ENCODE measurements around the gene ADAMTS1. TPM values are rescaled to one million over a fixed set of nuclear protein-coding genes. Genes with fewer than 3 reads are reported as not detected.

Gene ADAMTS1
- total RNA-seq, 1 donor from 2014 or later, result 1.4 TPM

- DNase-seq (ENCODE audit: low read depth in 2 of 2), result no peak
These were observed 488 bp upstream of the ADAMTS1 start for GRCh38 chr21:26845759-26846035.

- DNase-seq (ENCODE audit: low read depth in 2 of 2), result peak; percentile 54 to 61
These were observed 747 bp downstream of the ADAMTS1 start for GRCh38 chr21:26844258-26845065.

- peak; percentile 26 to 39 for DNase-seq (ENCODE audit: low read depth in 2 of 2)
These were observed 1.3 kb downstream of the ADAMTS1 start for GRCh38 chr21:26843933-26844257.

- DNase-seq (ENCODE audit: low read depth in 2 of 2), result peak; percentile 69 to 95
These were observed 2.0 kb downstream of the ADAMTS1 start for GRCh38 chr21:26842974-26843932.

GRCh38 chr21:26842300-26842699 is 2.9 kb downstream of the ADAMTS1 start:
- DNase-seq (ENCODE audit: low read depth in 2 of 2), result peak in 1 of 2 donors; percentile 16

- DNase-seq (ENCODE audit: low read depth in 2 of 2), result peak; percentile 36 to 80
These were observed 4.3 kb downstream of the ADAMTS1 start for GRCh38 chr21:26840912-26841311.

- DNase-seq (ENCODE audit: low read depth in 2 of 2), result no peak
These were observed 5.0 kb downstream of the ADAMTS1 start for GRCh38 chr21:26840201-26840600.

GRCh38 chr21:26837539-26837938 is 7.7 kb downstream of the ADAMTS1 start:
- DNase-seq (ENCODE audit: low read depth in 2 of 2), result no peak

GRCh38 chr21:26836528-26836927 is 8.7 kb downstream of the ADAMTS1 start:
- no peak for DNase-seq (ENCODE audit: low read depth in 2 of 2)

- no peak for DNase-seq (ENCODE audit: low read depth in 2 of 2)
These were observed 9.4 kb downstream of the ADAMTS1 start for GRCh38 chr21:26835714-26836265.

- no peak for DNase-seq (ENCODE audit: low read depth in 2 of 2)
These were observed 10.0 kb downstream of the ADAMTS1 start for GRCh38 chr21:26835027-26835713.

GRCh38 chr21:26834181-26834905 is 10.9 kb downstream of the ADAMTS1 start:
- no peak for DNase-seq (ENCODE audit: low read depth in 2 of 2)

GRCh38 chr21:26833460-26833939 is 11.7 kb downstream of the ADAMTS1 start:
- no peak for DNase-seq (ENCODE audit: low read depth in 2 of 2)

- DNase-seq (ENCODE audit: low read depth in 2 of 2), result no peak
These were observed 12.2 kb downstream of the ADAMTS1 start for GRCh38 chr21:26833011-26833410.

- DNase-seq (ENCODE audit: low read depth in 2 of 2), result no peak
These were observed 12.7 kb downstream of the ADAMTS1 start for GRCh38 chr21:26832546-26832945.

- DNase-seq (ENCODE audit: low read depth in 2 of 2), result no peak
These were observed 18.4 kb downstream of the ADAMTS1 start for GRCh38 chr21:26826801-26827200.

GRCh38 chr21:26820509-26820908 is 24.7 kb downstream of the ADAMTS1 start:
- DNase-seq (ENCODE audit: low read depth in 2 of 2), result no peak

GRCh38 chr21:26819740-26820324 is 25.4 kb downstream of the ADAMTS1 start:
- no peak for DNase-seq (ENCODE audit: low read depth in 2 of 2)

- no peak for DNase-seq (ENCODE audit: low read depth in 2 of 2)
These were observed 26.3 kb downstream of the ADAMTS1 start for GRCh38 chr21:26818906-26819305.

GRCh38 chr21:26815197-26815596 is 30.0 kb downstream of the ADAMTS1 start:
- DNase-seq (ENCODE audit: low read depth in 2 of 2), result no peak

GRCh38 chr21:26814386-26814785 is 30.8 kb downstream of the ADAMTS1 start:
- DNase-seq (ENCODE audit: low read depth in 2 of 2), result no peak
